ENCODE data around the gene NRDE2.
"Not testable (repeated sequence)": the region's sequence is repeated elsewhere in the genome, so short reads cannot be mapped to it uniquely, and the experiment has no call there.

NRDE2 gene

DNA sequence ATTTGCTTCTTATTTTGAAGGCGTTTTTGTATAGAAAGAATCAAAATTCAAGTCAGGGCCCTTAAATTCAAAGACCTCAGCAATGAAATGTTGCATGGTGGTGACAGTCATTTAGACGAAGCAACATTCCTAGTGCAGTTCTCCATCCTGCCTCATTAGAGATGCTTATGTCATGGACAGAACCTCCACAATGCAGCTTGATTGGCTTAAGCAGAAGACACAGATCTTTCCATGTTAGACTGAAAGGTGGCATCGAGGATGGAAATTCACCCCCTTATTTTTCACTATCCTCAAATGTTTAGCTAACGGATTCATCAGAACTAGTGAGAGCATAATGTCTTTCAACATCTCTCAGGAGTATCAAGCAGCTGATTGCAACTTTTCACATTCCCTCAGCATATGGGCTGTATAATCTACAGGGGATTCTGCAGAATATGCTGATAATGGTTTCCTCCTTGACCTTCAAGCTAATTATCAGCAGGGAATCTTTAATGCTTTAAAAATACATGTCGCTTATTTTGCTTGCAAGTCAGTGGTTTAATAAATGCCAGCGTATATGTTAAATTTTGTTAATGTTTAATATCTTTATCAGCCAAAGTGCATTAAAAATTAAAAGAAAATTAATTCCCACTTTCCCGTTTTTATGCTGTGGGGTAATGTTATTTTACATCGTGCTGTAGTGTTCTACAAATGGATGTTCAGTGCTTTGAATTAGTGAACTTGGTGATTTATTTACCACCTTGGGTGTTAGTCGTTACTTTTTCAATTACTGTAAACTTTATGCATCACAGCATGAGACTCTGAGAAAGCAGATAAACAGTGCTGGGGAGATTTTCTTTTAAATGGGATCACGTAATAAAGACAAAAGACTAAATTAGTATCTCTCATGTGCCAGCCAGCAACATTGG lies 12.8 kb upstream of the NRDE2 start:
- no peak overlapping the region for H3K4me3 ChIP-seq (replicated peaks; ENCODE audit: low read depth, low read length)
- no peak for DNase-seq (ENCODE audit: extremely low read depth, low read depth)
- TF ChIP-seq CTCF (IDR thresholded peaks at IDR 0.05; ENCODE audit: low read depth, low read length, missing control alignments): no peak

DNA sequence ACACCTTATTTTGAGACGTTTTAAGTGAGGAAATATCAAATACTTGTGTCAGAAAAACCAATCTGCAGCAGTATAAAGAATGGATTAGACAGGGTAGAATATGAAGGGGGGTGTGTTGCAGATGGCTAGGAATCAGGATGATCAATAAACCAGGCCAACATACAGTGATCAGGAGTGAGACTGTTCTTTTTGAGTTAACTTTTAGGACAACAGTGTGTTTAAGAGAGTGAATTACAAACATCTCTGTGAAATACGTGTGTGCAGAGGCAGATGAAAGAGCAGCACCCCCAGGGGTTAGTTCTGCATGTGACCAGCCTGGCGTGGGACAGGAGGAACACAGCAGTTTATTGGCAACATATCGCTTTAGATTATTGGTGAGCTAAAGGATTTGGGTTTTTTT lies 10.6 kb upstream of the NRDE2 start:
- H3K4me3 ChIP-seq (replicated peaks; ENCODE audit: low read depth, low read length): no peak overlapping the region
- no peak for TF ChIP-seq CTCF (IDR thresholded peaks at IDR 0.05; ENCODE audit: low read depth, low read length, missing control alignments)
- no peak for DNase-seq (ENCODE audit: extremely low read depth, low read depth)

DNA sequence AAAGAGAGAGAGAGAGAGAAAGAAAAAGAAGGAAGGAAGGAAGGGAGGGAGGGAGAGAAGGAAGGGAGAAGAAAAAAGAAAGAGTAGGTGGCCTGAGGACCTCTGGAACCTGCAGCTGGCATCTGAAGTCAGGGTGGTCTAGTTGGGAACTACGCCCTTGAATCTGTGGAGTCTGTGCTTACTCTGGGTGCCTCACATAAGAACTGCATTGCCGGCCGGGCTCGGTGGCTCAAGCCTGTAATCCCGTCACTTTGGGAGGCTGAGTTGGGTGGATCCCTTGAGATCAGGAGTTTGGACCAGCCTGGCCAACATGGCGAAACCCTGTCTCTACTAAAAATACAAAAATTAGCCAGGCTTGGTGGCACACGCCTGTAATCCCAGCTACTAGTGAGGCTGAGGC lies 10.0 kb upstream of the NRDE2 start:
- no peak for TF ChIP-seq CTCF (IDR thresholded peaks at IDR 0.05; ENCODE audit: low read depth, low read length, missing control alignments)
- DNase-seq (ENCODE audit: extremely low read depth, low read depth): no peak
- H3K4me3 ChIP-seq (replicated peaks; ENCODE audit: low read depth, low read length): no peak overlapping the region

DNA sequence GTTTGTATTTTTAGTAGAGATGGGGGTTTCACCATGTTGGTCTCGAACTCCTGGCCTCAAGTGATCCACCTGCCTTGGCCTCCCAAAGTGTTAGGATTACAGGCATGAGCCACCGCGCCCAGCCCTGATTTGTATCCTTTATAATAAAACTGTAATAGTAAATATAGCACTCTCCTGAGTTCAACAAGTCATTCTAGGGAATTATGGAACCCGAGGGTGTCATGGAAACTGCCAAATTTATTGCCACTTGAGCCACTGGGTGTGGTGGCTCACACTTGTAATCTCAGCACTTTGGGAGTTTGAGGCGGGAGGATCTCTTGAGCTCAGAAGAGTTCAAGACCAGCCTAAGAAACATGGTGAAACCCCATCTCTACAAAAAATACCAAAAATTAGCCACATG lies 9.5 kb upstream of the NRDE2 start:
- not testable (repeated sequence) for H3K4me3 ChIP-seq (replicated peaks; ENCODE audit: low read depth, low read length); DNase-seq (ENCODE audit: extremely low read depth, low read depth)

GRCh38 chr14:90336985-90337384 lies 5.2 kb upstream of the NRDE2 start:
- no peak for DNase-seq (ENCODE audit: extremely low read depth, low read depth)
- no peak overlapping the region for H3K4me3 ChIP-seq (replicated peaks; ENCODE audit: low read depth, low read length)
- no peak for TF ChIP-seq CTCF (IDR thresholded peaks at IDR 0.05; ENCODE audit: low read depth, low read length, missing control alignments)

DNA sequence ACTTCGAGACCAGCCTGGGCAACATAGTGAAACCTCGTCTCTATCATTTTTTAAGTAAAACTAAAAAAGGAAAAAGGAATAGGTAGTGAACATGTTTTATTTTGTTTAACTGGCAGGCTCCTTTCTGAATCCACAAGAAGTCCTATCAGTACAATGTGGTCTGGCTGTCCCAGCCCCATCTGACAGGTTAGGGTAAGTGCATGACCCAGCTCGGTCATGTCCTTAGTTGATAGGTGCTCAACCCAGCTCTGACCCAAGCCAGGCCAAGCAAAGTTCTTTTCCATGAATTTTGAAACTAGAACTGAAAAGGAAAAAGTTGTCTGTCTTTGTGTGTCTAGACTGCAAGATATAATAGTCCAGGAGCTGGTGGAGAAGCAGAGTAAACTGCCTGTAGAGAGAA lies 4.7 kb upstream of the NRDE2 start:
- no peak overlapping the region for H3K4me3 ChIP-seq (replicated peaks; ENCODE audit: low read depth, low read length)
- no peak for TF ChIP-seq CTCF (IDR thresholded peaks at IDR 0.05; ENCODE audit: low read depth, low read length, missing control alignments)
- no peak for DNase-seq (ENCODE audit: extremely low read depth, low read depth)

- no peak for DNase-seq (ENCODE audit: extremely low read depth, low read depth)
- peak overlapping the region; percentile 50 for H3K4me3 ChIP-seq (replicated peaks; ENCODE audit: low read depth, low read length)
Measured at GRCh38 chr14:90332271-90332584, 487 bp upstream of the NRDE2 start.

More at GRCh38 chr14:90332271-90332584, 487 bp upstream of the NRDE2 start:
- TF ChIP-seq CTCF (IDR thresholded peaks at IDR 0.05; ENCODE audit: low read depth, low read length, missing control alignments): no peak

Data from HFF-Myc (cell line).